Cardiac septum (tissue), 1 donor: ENCODE measurements around the gene AXL. TPM values are rescaled to one million over a fixed set of nuclear protein-coding genes. Genes with fewer than 3 reads are reported as not detected.
A peak's percentile ranks its signal among the peaks of the same experiment; 100 is the strongest.

Source experiments
- DNase-seq: peaks from one replicate; pipeline ENCODE4 v3.0.0-alpha.2; 2020; ENCODE audit warnings: low spot score
- intact Hi-C: fragments of 100-400 bp; cut with DNase I; formaldehyde crosslinking; loops from one replicate; pipeline ENCODE4 v1.14.0; 2022
- total RNA-seq: library from RNA; stranded (reverse); fragmentation: NEBNext Ultra II Directional; extraction: Animal tissue kit (Norgen Biotek cat#: 25700); gene quantifications from one replicate; pipeline ENCODE4 v1.2.1, GENCODE V29; 2021
- donor health status: DM: no; HTN: no; CAD: no.

AXL gene
- total RNA-seq, 1 donor from 2014 or later, result 13.0 TPM

- intact Hi-C loops, result no loop called here
Measured at GRCh38 chr19:41302624-41303351, 83.8 kb downstream of the AXL start.

GRCh38 chr19:41303954-41304353, 84.9 kb downstream of the AXL start:
- intact Hi-C loops, result no loop called here
- no peak for DNase-seq

More at GRCh38 chr19:41302624-41303351, 83.8 kb downstream of the AXL start:
- DNase-seq, result no peak

GRCh38 chr19:41304706-41305483, 85.9 kb downstream of the AXL start:
- intact Hi-C loops, result loop anchor here (5.0 kb wide), 2 partner anchors 127 to 178 kb away; no protein-coding TSS in a partner anchor
- DNase-seq, result no peak

- DNase-seq, result no peak
- intact Hi-C loops, result loop anchor here (5.0 kb wide), 2 partner anchors 126 to 179 kb away; no protein-coding TSS in a partner anchor
Measured at GRCh38 chr19:41305927-41306793, 87.1 kb downstream of the AXL start.

- DNase-seq, result no peak
- intact Hi-C loops, result loop anchor here (5.0 kb wide), 2 partner anchors 125 to 180 kb away; no protein-coding TSS in a partner anchor
Measured at GRCh38 chr19:41307090-41307875, 88.3 kb downstream of the AXL start.

GRCh38 chr19:41307954-41308449, 89.0 kb downstream of the AXL start:
- no peak for DNase-seq
- intact Hi-C loops, result loop anchor here (1.0 to 5.0 kb wide), 3 partner anchors 104 to 181 kb away; no protein-coding TSS in a partner anchor

- DNase-seq, result peak; percentile 95
- intact Hi-C loops, result loop anchor here (1.0 to 5.0 kb wide), 3 partner anchors 104 to 181 kb away; no protein-coding TSS in a partner anchor
Measured at GRCh38 chr19:41308450-41309179, 89.6 kb downstream of the AXL start.

GRCh38 chr19:41309180-41310032, 90.4 kb downstream of the AXL start:
- DNase-seq, result no peak
- intact Hi-C loops, result loop anchor here (2.0 to 5.0 kb wide), 4 partner anchors 43 to 182 kb away; partner anchors contain the start of genes HNRNPUL1 and TGFB1

GRCh38 chr19:41310033-41310831, 91.2 kb downstream of the AXL start, which contains the start of gene CCDC97:
Gene CCDC97 (plus strand): TSS chr19:41310172. CDS start chr19:41310311, 139 bp downstream.
- DNase-seq, result peak; percentile 96
- intact Hi-C loops, result loop anchor here (2.0 to 5.0 kb wide), 2 partner anchors 42 to 45 kb away; partner anchors contain the start of genes HNRNPUL1 and TGFB1

- no peak for DNase-seq
- intact Hi-C loops, result loop anchor here (2.0 to 5.0 kb wide), 2 partner anchors 41 to 46 kb away; partner anchors contain the start of genes HNRNPUL1 and TGFB1
Measured at GRCh38 chr19:41311072-41311471, 92.0 kb downstream of the AXL start.

Other genes with a start within 250 kb of the AXL start
- not detected for gene CYP2B6, start 227.9 kb upstream of the AXL start, total RNA-seq
- not detected for gene CYP2A13, start 130.8 kb upstream of the AXL start, total RNA-seq
- gene CYP2F1, start 104.8 kb upstream of the AXL start, total RNA-seq, result not detected
- 0.48 TPM for gene CYP2S1, start 26.0 kb upstream of the AXL start, total RNA-seq
- 109 TPM for gene HNRNPUL1, start 45.1 kb downstream of the AXL start, total RNA-seq
- 17.0 TPM for gene CCDC97, start 90.9 kb downstream of the AXL start, total RNA-seq
- gene TGFB1, start 134.7 kb downstream of the AXL start, total RNA-seq, result 26.4 TPM
- gene B9D2, start 144.9 kb downstream of the AXL start, total RNA-seq, result 1.9 TPM
- gene TMEM91, start 157.3 kb downstream of the AXL start, total RNA-seq, result 2.9 TPM
- gene EXOSC5, start 178.1 kb downstream of the AXL start, total RNA-seq, result 9.0 TPM
- gene BCKDHA, start 178.6 kb downstream of the AXL start, total RNA-seq, result 36.9 TPM
- 3.9 TPM for gene B3GNT8, start 208.2 kb downstream of the AXL start, total RNA-seq
- 84.4 TPM for gene DMAC2, start 220.7 kb downstream of the AXL start, total RNA-seq
- not detected for gene ERICH4, start 223.9 kb downstream of the AXL start, total RNA-seq